GM08714 (cell line): ENCODE results near the gene NISCH.

ENCODE experiments used
- H3K4me3 ChIP-seq: fragments of 200-500 bp; sonication (Bioruptor generic); 2 replicates; pipeline ENCODE4 v1.5.1; 2014; ENCODE audit warnings: mild to moderate bottlenecking, low read length, inconsistent platforms
- ZNF274 ChIP-seq: IDR thresholded peaks from 2 replicates; pipeline ENCODE4 v1.6.1; 2012; ENCODE audit warnings: mild to moderate bottlenecking, low read depth, low read length

NISCH gene

DNA sequence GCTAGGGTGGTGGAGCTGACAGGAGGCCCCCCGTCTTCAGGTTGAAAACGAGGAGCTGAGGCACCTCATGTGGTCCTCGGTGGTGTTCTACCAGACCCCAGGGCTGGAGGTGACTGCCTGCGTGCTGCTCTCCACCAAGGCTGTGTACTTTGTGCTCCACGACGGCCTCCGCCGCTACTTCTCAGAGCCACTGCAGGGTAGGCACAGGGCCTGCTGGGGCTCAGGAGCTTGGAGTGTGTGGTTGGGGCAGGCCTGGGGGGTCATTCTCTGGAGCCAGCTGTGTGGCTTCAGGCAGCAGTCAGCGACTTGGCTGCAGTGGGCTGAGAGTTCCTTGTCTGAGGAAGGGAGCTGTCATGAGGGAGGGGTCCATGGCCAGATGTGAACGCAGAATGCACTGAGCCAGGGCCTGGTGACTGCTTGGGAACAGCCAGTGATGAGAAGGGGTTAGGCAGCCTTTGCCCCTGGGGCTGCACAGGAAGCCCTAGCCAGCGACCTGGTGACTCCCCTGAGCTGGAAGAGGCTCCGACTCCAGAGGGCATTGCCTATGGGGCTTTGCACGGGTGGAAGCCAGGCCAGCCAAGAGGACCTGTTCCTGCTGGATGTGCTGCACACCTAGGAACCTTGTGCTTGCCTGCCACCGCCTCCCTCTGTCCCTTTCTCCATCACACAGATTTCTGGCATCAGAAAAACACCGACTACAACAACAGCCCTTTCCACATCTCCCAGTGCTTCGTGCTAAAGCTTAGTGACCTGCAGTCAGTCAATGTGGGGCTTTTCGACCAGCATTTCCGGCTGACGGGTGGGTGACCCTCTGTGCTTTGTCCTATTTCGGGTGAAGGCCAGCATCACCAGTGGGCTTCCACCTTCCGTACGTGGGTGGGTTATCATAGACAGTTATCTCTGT, 34.9 kb downstream of the NISCH start:
- no peak for TF ChIP-seq ZNF274
- no peak overlapping the region for H3K4me3 ChIP-seq

DNA sequence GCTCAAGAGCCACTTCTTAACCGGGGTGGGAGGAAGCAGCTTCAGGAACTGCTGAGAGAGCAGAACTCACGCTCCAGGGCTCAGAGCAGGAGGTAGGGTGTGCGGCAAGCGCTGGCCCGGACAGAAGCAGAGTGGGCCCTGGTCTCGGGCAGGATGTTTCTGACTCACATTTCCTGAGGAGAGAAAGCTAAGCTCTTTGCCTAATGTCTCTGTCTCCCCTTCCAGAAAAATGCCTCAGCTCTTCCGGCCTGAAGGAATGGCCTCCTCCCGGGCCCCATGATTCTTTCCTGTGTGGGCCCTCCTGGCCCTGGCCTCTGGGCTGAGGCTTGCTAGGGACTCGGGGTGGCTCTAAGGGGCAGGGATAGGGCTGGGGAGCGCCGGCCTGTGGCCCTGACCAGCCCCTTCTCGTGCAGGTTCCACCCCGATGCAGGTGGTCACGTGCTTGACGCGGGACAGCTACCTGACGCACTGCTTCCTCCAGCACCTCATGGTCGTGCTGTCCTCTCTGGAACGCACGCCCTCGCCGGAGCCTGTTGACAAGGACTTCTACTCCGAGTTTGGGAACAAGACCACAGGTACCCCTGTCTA, 35.6 kb downstream of the NISCH start:
- no peak for TF ChIP-seq ZNF274
- no peak overlapping the region for H3K4me3 ChIP-seq

DNA sequence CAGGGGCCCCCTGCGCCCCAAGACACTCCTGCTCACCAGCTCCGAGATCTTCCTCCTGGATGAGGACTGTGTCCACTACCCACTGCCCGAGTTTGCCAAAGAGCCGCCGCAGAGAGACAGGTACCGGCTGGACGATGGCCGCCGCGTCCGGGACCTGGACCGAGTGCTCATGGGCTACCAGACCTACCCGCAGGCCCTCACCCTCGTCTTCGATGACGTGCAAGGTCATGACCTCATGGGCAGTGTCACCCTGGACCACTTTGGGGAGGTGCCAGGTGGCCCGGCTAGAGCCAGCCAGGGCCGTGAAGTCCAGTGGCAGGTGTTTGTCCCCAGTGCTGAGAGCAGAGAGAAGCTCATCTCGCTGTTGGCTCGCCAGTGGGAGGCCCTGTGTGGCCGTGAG, 36.7 kb downstream of the NISCH start:
- no peak overlapping the region for H3K4me3 ChIP-seq
- no peak for TF ChIP-seq ZNF274

DNA sequence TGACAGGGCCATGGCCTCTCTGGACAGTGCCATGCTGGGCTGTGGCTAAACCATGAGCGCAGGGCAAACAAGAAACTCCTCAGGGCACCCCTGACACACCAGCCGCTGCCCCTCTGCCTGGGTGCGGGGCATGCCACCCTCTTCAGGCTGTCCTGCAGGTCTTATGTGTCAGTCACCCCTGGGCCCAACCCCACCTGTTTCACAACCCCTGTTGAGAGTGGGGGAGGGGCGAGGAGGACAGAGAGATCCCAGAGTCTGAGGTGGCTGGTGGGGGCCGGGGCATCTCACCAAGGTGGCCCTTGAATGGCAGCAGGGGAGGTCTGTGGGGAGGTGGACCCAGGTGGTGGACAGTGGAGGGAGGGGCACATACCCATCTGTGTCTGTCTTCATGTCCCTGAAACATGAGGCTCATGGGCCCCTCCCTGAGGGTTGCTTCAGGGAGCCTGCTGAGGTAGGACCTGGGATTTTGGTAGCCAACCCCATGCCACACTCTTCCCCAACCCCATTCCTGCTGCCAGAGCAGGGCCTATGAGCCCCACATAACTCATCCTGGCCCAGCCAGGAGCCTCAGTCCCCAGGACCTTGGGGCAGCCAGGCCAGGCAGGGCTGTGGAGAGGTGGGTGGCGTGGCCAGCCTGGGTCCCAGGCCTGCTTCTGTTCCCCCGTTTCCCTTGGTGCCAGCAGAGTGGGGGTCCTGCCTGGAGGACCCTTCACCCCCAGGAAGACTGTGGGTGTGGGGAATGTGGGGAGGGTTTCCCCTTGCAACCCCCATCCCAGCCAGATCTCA, 38.0 kb downstream of the NISCH start:
- TF ChIP-seq ZNF274, result no peak
- no peak overlapping the region for H3K4me3 ChIP-seq

DNA sequence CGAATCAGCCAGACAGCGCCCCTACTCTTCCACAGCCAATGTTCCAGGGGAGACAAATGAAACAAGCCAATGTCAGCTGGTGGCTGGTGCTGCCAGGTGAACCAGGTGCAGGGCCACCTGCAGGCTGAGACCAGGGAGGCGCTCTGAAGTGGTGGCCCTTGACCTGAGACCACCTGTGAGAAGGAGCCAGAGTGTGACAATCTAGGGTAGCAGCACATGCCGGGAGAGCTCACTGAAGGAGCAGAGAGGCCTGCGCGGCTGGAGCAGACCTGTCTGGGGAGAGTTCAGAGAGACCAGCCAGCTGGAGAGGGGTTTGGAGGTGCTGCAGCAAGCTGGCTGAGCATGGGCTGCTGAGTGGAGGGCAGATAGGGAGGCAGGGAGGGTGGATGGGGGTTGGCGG, 39.0 kb downstream of the NISCH start:
- no peak for TF ChIP-seq ZNF274
- no peak overlapping the region for H3K4me3 ChIP-seq

DNA sequence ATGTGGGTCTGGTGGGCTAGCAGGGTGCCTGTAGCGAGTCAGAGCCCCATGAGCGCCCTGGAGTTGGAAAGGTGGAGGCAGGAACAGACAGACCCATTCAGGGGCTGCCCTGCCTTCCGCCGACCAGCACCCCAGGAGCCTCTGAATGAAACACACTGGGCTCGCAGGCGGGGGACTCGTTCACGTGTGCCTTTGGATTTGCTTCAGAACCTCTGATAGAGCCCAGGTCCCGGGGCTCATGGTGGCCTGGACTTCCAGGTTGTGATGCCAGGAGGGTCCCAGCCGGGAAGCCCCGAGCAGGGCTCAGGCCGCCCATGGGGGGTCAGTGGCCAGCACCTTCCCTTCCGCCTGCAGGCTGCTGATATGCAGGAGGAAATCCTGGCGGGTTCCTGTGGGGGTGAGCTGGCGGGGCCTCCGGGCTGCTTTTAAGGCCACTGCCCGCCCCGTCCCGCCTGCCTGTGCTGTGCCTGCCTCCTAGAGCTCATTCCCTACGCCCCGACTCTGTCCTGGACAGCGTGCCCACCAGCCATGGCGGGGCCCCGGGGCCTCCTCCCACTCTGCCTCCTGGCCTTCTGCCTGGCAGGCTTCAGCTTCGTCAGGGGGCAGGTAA, 39.6 kb downstream of the NISCH start, which contains the start of gene STAB1:
TSS of gene STAB1 (plus strand) at position 453 of the 610 bp plus-strand sequence. CDS start at position 529, 76 bp downstream.
- no peak for TF ChIP-seq ZNF274
- H3K4me3 ChIP-seq, result no peak within 1 kb of the TSS

DNA sequence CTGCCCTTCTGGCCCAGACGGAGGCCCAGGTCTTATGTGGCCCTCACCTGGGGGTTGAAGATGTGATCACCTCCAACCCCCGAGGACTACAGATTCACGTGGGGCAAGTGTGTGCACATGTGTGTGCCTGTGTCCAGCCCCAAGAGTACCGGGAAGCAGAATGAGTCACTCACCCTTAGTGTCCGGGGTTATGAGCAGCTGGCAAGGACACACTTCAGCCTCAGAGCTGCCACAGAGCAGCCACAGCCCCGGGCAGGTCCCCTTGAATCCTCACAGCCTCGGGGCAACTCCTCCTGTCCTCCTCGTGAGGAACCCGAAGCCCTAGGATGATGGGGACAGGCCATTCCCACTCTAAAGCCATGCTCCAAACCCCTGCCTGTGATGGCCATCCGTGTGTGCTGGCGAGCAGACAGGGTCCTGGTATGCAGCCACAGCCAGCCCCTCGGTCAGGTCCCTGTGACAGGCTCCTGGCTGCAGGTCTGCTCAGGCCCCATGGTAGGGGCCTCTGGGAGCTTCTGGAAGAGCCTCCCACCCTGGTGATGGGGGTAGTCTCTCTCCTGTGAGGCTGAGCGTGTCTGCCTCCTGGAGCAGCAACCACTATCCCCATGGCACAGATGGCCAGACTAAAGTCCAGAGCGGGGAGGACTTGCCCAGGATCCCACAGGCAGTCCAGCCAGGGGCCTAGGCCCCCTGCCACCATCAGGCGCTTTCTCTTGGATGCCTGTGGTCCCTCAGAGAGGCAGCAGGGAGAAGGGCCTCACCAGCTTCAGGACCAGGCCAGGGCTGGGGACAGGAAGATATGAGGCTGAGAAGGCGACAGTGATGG, 40.6 kb downstream of the NISCH start:
- TF ChIP-seq ZNF274, result no peak
- H3K4me3 ChIP-seq, result no peak overlapping the region

DNA sequence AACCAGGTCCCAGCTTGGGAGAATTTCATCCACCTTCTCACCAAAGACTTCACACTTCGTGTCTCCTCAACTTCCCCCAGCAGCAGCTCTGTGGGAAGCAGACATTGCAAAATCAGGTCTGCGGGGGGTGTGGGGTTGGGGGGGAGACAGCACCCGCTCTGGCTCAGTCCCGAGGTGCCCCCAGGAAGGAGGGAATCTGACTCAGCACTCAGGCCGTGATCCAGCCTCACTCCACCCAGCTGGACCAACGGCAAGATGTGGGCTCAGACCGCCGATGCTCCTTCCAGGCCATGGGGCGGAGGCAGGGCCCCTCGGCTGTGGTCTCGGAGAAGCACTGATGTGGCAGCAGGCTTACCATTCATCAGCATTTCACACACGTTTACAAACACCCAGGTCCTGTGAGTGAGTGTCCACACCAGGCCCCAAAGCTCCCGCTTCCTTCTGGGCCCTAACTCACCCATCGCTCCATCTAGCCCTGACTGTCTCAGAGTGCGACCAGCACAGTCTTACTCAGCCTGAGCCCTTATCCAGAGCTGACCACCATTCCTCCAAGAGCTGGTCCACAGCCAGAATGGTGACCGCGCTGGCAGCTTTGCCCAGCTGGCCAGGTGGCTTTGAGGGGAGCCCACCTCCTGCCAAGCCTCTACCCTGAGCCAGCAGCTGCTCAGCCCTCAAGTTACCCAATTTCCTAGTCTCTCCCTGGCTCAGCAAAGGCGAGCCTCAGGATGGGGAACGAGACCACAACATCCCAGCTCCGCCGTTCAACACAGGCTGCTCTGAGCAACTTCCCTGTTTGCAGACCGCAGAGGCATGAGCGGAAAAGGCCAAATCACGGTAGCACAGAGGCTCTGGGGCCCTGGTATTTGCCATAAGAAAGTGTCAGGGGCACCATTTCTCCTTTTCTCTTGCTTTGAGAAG, 43.0 kb downstream of the NISCH start:
- no peak for TF ChIP-seq ZNF274
- H3K4me3 ChIP-seq, result no peak overlapping the region

DNA sequence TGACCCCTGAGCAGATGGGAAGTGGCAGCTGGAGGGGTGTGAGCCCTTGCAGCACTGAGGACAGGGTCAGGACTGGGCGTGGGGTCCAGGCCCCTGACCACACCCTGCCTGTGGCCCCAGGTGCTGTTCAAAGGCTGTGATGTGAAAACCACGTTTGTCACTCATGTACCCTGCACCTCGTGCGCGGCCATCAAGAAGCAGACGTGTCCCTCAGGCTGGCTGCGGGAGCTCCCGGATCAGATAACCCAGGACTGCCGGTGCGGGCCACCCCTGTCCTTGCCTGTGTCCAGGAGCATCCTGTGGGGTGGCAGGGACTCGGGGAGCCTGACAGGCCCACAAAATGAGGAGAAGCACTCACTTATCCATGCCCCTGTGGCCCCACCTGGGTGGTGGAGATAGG, 45.6 kb downstream of the NISCH start:
- H3K4me3 ChIP-seq, result no peak overlapping the region
- TF ChIP-seq ZNF274, result no peak

DNA sequence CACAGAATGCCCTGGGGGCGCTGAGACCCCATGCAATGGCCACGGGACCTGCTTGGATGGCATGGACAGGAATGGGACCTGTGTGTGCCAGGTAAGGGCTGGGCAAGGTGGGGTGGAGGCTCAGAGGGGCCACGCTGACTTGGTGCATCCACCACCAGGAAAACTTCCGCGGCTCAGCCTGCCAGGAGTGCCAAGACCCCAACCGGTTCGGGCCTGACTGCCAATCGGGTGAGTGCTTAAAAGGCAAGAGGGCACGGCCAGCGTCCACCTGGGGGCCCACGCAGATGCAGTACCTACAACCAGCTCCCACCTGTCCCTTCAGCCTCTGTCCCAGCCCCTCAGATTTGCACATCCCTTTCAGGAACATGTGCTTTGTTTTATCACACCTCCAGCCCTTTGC, 46.6 kb downstream of the NISCH start:
- no peak for TF ChIP-seq ZNF274
- H3K4me3 ChIP-seq, result no peak overlapping the region

DNA sequence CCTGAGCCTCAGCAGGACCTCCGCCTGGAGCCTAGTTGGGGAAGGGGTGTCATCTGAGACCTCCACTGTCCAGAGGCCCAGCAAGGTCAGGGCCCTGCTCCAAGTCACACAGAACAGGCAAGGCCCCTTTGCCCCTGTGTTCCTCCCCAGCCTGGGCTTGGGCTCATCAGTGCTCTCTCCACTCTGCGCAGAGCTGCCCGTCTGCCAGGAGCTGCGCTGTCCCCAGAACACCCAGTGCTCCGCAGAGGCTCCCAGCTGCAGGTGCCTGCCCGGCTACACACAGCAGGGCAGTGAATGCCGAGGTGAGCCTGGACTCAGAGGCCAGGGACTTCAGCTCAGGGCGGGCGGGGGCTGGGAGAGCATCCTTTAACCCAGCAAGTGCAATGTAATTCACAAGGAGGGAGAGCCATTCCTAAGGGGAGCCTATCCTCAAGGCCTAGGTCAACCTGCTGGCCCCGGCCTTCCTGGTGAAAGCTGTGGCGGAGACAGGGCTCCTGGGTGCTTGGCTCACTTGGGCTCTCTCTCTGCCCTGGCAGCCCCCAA, 47.5 kb downstream of the NISCH start:
- H3K4me3 ChIP-seq, result no peak overlapping the region
- no peak for TF ChIP-seq ZNF274

DNA sequence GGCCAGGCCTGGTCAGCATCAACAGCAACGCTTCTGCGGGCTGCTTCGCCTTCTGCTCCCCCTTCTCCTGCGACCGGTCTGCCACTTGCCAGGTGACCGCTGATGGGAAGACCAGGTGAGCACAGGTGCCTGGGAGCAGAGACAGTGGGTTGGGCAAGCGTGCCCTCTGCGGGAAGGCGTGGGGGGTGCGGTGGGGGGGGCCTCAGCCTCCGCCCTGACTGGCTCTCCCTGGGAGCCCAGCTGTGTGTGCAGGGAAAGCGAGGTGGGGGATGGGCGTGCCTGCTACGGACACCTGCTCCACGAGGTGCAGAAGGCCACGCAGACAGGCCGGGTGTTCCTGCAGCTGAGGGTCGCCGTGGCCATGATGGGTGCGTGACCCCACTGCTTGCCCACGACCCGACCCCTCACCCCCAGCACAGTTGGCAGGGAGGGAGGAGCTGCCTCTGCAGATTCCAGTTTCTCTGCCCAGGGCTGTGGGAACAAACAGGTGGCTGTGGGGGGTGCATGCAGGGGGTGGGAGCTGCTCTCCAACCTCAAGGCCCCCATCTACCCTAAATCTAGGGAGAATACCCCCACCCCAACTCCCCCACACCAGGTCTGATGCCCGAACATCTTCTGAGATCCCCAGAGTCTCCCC, 48.5 kb downstream of the NISCH start:
- no peak overlapping the region for H3K4me3 ChIP-seq
- TF ChIP-seq ZNF274, result no peak

DNA sequence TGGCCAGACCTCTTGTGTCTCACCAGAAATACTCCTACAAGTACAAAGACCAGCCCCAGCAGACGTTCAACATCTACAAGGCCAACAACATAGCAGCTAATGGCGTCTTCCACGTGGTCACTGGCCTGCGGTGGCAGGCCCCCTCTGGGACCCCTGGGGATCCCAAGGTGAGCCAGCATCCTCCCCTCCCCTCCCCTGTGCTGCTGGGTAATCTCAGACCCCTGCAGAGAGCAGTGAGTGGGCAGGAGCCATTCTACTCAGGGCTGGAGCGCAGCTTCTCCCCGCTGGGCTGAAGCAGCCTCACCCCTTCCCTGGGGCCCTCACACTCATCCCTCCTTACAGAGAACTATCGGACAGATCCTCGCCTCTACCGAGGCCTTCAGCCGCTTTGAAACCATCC, 49.6 kb downstream of the NISCH start:
- TF ChIP-seq ZNF274, result no peak
- no peak overlapping the region for H3K4me3 ChIP-seq
